ENCODE measurements around the gene BIRC2.

Gene BIRC2

DNA sequence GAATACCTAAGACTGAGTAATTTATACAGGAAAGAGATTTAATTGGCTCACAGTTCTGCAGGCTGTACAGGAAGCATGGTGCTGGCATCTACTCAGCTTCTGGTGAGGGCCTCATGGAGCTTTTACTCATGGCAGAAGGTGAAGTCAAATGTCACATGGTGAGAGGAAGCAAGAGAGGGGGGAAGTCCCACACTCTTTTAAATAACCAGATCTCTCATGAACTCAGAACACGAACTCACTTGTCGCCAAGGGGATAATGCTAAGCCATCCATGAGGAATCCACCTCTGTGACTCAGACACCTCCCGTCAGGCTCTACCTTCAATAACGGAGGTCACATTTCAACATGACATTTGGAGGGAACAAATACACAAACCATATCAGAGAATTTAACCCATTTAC is 42.2 kb downstream of the BIRC2 start:
- Histone ChIP-seq H3K36me3 (ENCODE audit: insufficient read depth, low read length) (peaks cover 41% of the 10 kb centered on the region), H3K4me3 (ENCODE audit: low read length) (no peak overlapping the region), H3K27me3 (ENCODE audit: insufficient read depth, low read length) (no peaks in the 10 kb centered on the region), H2AFZ (ENCODE audit: low read depth, low read length) (no peak overlapping the region), H3K9me3 (ENCODE audit: low read length) (no peaks in the 10 kb centered on the region), H3K4me1 (ENCODE audit: insufficient read depth, low read length) (no peaks in the 10 kb centered on the region)

DNA sequence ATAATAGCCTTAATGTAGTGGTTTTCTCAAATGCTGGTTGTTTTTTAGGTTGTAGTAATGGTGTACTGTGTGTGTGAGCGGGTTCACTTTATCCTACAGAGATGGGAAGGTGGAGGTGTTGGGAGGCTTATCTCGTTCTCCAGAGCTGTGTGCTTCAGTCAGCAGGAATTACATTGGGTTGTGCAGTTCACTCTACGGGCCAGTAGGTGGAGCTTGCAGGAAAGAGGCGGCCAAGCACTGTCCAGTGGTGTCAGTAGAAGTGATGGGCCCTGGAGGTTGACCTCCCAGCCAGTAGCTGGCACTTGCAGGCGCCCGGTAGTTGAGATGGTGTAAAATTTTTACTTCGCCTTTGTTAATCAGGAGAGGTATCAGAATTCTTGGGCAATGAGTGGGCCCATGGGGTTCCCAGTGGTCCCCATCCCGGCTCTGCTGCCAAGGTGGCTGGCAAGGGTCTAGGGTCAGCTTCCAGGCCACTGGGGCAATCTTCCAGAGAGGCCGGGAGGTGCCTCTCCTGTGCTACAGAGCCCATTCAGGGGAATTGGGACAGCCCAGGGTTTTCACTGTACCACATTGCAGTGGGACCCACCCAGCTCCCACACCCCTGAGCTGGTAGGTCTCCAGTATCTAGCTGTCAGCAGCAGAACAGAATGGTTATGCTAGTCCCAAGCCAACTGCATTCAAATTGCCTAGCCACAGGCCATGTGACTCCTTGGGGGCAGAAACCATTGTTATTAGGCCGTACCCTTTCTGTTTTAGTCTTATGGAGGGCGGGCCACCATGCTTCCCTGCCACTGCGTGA is 43.9 kb downstream of the BIRC2 start:
- Histone ChIP-seq H3K9me3 (ENCODE audit: low read length) (no peaks in the 10 kb centered on the region), H3K4me3 (ENCODE audit: low read length) (no peak overlapping the region), H2AFZ (ENCODE audit: low read depth, low read length) (no peak overlapping the region), H3K4me1 (ENCODE audit: insufficient read depth, low read length) (no peaks in the 10 kb centered on the region), H3K36me3 (ENCODE audit: insufficient read depth, low read length) (peaks cover 39% of the 10 kb centered on the region), H3K27me3 (ENCODE audit: insufficient read depth, low read length) (no peaks in the 10 kb centered on the region)

DNA sequence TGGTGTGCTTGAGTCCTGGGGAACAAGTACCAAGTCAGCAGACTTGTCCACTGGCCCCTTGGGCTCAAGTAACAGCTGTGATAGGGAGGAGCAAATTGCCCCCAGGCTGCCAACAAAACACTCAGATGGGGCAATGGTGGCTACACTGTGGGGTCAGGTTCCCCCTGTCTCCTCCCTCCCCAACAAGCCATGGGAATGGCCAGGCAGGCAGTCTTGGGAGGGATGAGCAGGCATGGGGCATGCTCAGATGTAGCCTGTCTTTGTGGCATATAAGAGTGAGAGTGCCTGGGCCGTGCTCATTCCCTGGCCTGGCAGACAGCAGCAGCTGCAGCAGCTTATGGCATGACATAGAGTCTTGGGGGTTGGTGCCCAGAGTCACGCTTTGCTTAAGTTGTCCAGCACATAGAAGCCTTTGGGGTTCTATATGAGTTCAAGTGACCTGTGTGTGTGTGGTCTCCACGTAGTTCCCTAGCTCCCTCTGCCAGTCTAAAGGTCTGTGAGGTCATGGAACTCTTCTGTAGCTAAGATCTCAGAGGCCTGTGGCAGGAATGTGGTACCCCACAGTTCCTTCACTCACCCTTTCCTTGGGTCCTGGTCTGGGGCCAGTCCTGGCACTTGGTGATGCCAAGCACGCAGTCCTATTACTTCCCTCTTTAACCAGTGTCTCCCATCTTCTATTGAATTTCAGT is 44.7 kb downstream of the BIRC2 start:
- Histone ChIP-seq H2AFZ (ENCODE audit: low read depth, low read length) (no peak overlapping the region), H3K27me3 (ENCODE audit: insufficient read depth, low read length) (no peaks in the 10 kb centered on the region), H3K9me3 (ENCODE audit: low read length) (no peaks in the 10 kb centered on the region), H3K4me3 (ENCODE audit: low read length) (no peak overlapping the region), H3K4me1 (ENCODE audit: insufficient read depth, low read length) (no peaks in the 10 kb centered on the region), H3K36me3 (ENCODE audit: insufficient read depth, low read length) (peaks cover 34% of the 10 kb centered on the region)

DNA sequence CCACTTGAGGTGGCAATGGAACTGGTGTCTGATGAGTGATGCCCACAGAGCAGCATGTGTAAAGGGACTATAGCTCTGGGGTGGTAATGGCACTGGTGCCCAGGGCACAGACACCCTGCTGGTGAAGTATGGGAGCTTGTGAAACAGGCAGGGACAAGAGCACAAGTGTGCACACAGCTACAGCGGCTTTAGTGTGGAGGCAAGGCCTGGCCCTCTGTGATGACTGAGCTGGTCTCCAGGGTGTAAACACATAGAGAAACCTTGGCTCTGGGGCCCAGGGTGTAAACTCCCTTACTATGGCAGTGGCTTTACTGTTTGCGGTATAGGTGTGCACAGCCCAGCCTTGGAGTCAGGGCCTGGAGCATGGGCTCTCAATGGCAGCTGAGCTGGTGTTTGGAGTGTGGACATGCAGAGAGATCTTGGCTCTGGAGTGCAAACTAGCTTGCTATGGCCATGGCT is 46.3 kb downstream of the BIRC2 start:
- Histone ChIP-seq H3K27me3 (ENCODE audit: insufficient read depth, low read length) (no peaks in the 10 kb centered on the region), H3K36me3 (ENCODE audit: insufficient read depth, low read length) (peaks cover 35% of the 10 kb centered on the region), H3K9me3 (ENCODE audit: low read length) (no peaks in the 10 kb centered on the region), H2AFZ (ENCODE audit: low read depth, low read length) (no peak overlapping the region), H3K4me3 (ENCODE audit: low read length) (no peak overlapping the region), H3K4me1 (ENCODE audit: insufficient read depth, low read length) (no peaks in the 10 kb centered on the region)

DNA sequence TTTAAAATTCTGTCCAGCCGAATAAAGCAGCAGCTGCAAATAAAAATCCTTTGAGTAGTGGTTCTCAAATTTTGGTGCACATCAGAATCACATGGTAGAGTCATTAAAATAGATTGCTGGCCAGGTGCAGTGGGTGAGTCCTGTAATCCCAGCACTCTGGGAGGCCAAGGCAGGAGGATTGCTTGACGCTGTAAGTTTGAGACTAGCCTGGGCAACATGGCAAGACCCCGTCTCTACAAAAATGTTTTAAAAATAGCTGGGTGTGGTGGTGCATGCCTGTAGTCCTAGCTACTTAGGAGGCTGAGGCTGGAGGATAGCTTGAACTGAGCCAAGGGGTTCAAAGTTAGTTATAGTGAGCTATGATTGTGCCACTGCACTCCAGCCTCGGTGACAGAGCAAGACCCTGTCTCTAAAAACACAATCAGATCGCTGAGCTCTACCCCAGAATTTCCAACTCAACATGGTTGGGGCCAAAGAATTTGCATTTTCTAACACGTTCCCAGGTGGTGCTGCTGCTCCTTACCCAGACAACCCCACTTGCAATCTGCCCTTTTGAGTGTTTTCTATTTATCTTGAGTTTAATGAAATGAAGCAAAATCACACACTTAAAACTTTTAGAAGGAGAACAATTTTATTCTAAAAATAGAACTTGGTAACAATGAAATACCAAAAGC is 48.8 kb downstream of the BIRC2 start:
- no peaks in the 10 kb centered on the region for H3K27me3 ChIP-seq (ENCODE audit: insufficient read depth, low read length)
- H3K9me3 ChIP-seq (ENCODE audit: low read length): no peaks in the 10 kb centered on the region
- no peaks in the 10 kb centered on the region for H3K4me1 ChIP-seq (ENCODE audit: insufficient read depth, low read length)
- H3K36me3 ChIP-seq (ENCODE audit: insufficient read depth, low read length): peaks cover 42% of the 10 kb centered on the region
- H3K4me3 ChIP-seq (ENCODE audit: low read length): no peak overlapping the region
- H2AFZ ChIP-seq (ENCODE audit: low read depth, low read length): no peak overlapping the region

DNA sequence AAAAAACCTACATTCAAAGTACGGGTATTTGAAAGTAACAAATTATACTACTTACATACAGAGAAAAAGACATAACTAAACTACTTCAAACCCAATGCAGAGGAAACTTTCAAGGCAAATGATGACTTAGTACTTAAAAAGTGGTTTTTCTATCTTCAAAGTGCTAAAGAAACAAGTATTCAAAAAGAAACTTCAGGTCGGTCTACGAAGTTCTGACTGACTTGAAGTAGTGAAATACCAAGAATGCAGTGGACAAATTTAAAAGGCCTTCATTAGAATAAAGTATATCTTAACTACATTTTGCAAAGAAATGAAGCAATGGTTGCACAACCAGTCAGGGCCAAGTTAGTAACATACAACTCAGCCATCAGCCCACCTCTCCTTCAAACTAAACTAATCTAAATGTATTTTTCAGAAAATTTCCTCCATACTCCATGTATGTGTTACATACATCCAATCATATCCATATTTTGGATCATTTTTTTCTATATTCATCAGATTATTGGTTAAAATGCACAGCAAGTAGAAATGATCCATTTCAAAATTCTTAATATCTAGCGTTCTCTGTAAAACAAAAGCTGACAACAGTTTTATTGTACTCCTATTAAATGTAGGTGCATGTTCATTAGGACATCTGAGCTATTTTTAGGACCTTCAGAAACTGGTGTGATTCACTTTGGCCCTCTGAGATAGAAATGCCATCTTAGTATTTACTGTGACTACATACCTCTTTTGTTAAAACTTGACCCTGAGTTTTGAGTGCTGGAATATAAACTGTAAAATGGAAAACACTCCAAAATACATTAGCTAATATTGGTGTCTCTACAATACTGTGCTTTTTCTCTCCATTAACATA is 49.9 kb downstream of the BIRC2 start:
- H3K9me3 ChIP-seq (ENCODE audit: low read length): no peaks in the 10 kb centered on the region
- no peaks in the 10 kb centered on the region for H3K27me3 ChIP-seq (ENCODE audit: insufficient read depth, low read length)
- H2AFZ ChIP-seq (ENCODE audit: low read depth, low read length): no peak overlapping the region
- H3K4me1 ChIP-seq (ENCODE audit: insufficient read depth, low read length): no peaks in the 10 kb centered on the region
- no peak overlapping the region for H3K4me3 ChIP-seq (ENCODE audit: low read length)
- H3K36me3 ChIP-seq (ENCODE audit: insufficient read depth, low read length): peaks cover 52% of the 10 kb centered on the region

DNA sequence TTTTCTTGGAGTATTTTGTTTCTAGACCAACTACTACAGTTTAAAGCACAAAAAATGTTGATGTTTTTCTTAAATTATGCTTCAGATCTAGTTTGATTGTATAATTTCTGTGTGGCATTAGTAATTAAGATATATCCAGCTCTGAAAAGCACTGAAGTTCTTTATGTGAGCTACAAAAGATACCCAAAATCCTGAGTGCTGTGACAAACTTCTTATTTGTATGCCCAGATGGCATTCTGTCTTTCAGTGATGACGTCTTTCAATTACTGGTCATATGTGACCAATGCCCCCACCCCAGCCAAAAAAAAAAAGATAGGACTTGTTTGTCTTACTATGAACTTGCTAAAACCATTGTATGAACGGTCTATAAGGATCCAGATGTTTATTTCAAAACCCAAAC is 51.3 kb downstream of the BIRC2 start:
- Histone ChIP-seq H2AFZ (ENCODE audit: low read depth, low read length) (no peak overlapping the region), H3K4me3 (ENCODE audit: low read length) (no peak overlapping the region)

DNA sequence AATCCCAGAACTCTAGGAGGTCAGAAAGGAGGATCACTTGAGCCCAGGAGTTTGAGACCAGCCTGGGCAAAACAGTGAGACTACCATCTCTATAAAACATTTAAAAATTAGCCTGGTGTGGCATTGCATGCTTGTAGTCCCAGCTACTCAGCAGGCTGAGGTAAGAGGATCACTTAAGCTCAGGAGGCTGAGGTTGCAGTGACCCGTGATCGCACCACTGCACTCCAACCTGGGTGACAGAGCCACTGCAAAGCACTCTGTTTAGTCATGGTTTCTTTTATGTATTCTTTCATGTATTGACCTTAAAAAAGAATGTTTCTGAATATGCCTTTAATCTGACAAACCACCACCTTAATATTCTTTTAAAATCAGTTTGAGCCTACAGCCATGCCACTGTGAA is 52.2 kb downstream of the BIRC2 start:
- Histone ChIP-seq H3K36me3 (ENCODE audit: insufficient read depth, low read length) (peaks cover 66% of the 10 kb centered on the region), H3K9me3 (ENCODE audit: low read length) (no peaks in the 10 kb centered on the region), H3K27me3 (ENCODE audit: insufficient read depth, low read length) (no peaks in the 10 kb centered on the region), H3K4me1 (ENCODE audit: insufficient read depth, low read length) (no peaks in the 10 kb centered on the region), H2AFZ (ENCODE audit: low read depth, low read length) (no peak overlapping the region), H3K4me3 (ENCODE audit: low read length) (no peak overlapping the region)

More for the DNA sequence above, 51.3 kb downstream of the BIRC2 start:
- no peaks in the 10 kb centered on the region for H3K27me3 ChIP-seq (ENCODE audit: insufficient read depth, low read length)
- no peaks in the 10 kb centered on the region for H3K4me1 ChIP-seq (ENCODE audit: insufficient read depth, low read length)
- peaks cover 62% of the 10 kb centered on the region for H3K36me3 ChIP-seq (ENCODE audit: insufficient read depth, low read length)
- no peaks in the 10 kb centered on the region for H3K9me3 ChIP-seq (ENCODE audit: low read length)

DNA sequence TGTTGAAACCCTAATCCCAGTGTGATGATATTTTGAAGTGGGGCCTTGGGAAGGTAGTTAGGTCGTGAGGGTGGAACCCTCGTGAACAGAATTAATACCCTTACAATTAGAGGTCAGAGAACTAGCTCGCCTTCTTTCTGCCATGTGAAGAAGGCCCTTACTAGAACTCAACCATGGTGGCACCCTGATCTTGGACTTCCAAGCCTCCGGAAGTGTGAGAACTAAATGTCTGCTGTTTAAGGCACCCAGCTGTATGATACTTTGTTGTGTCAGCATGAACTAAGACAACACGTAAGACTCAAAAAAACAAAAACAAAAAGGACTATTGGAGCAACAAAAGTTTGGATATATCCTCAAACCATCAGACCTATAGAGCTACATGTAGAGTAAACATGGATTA is 53.6 kb downstream of the BIRC2 start:
- H3K36me3 ChIP-seq (ENCODE audit: insufficient read depth, low read length): peaks cover 59% of the 10 kb centered on the region
- no peaks in the 10 kb centered on the region for H3K4me1 ChIP-seq (ENCODE audit: insufficient read depth, low read length)
- no peak overlapping the region for H3K4me3 ChIP-seq (ENCODE audit: low read length)
- H3K27me3 ChIP-seq (ENCODE audit: insufficient read depth, low read length): no peaks in the 10 kb centered on the region
- no peaks in the 10 kb centered on the region for H3K9me3 ChIP-seq (ENCODE audit: low read length)
- no peak overlapping the region for H2AFZ ChIP-seq (ENCODE audit: low read depth, low read length)

DNA sequence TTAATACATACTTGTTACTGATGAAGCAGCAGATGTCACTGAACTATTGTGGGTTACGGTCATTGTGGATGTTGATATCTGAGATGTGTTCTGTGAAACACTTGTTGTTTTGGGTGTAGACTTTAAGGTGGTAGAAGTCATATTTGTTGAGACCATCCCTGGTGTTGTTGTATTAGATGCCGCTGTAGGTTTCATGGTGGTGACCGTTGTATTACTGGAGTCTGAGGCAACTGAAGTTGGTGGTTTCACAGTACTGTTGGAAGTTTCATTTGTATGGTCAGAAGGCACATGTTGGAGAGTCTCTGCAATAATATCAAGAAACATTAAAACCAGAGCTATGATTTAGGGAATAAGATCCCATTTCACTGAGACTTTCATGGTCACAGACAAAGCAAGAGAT is 54.9 kb downstream of the BIRC2 start:
- Histone ChIP-seq H3K27me3 (ENCODE audit: insufficient read depth, low read length) (no peaks in the 10 kb centered on the region), H3K4me3 (ENCODE audit: low read length) (no peak overlapping the region), H3K36me3 (ENCODE audit: insufficient read depth, low read length) (peaks cover 52% of the 10 kb centered on the region), H2AFZ (ENCODE audit: low read depth, low read length) (no peak overlapping the region), H3K9me3 (ENCODE audit: low read length) (no peaks in the 10 kb centered on the region), H3K4me1 (ENCODE audit: insufficient read depth, low read length) (no peaks in the 10 kb centered on the region)

DNA sequence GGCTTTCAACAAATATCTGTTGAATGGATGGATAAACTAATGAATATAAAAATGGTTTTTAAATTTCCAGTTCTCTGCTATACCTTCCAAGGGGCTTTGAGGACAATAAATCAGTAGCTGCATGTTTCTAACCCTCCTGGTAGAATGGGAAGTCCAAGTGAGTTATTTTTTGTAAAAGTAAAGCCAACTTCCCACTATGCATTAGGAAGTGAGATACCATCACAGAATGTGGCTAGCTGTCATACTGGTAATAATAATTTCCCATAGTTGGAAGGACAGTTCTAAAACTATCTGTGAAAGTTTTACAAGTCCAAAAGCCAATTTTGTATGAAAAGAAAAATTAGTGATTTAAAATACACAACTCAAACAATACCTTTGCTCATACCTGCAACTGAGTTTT is 55.5 kb downstream of the BIRC2 start:
- H3K36me3 ChIP-seq (ENCODE audit: insufficient read depth, low read length): peaks cover 46% of the 10 kb centered on the region
- H3K27me3 ChIP-seq (ENCODE audit: insufficient read depth, low read length): no peaks in the 10 kb centered on the region
- no peak overlapping the region for H2AFZ ChIP-seq (ENCODE audit: low read depth, low read length)
- H3K9me3 ChIP-seq (ENCODE audit: low read length): no peaks in the 10 kb centered on the region
- no peaks in the 10 kb centered on the region for H3K4me1 ChIP-seq (ENCODE audit: insufficient read depth, low read length)
- no peak overlapping the region for H3K4me3 ChIP-seq (ENCODE audit: low read length)

DNA sequence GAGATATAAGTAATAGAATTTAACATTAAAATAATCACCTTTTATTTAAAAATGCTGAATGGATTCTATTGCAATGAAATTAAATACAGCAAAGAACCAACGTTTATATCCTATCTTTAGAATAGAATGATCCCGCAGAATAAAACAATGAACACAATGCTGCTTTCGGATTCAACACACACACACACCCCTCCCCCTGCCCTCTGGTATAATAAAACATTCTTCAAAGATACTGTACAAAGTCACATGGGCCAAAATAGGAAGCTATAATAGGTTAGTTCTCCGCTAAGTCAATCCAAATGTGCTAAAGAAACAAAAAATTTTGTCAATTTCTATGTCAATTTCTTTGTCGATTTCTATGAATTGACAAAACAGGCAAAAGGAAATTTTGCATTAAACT is 58.5 kb downstream of the BIRC2 start:
- Histone ChIP-seq H3K9me3 (ENCODE audit: low read length) (no peaks in the 10 kb centered on the region), H3K4me1 (ENCODE audit: insufficient read depth, low read length) (no peaks in the 10 kb centered on the region), H3K27me3 (ENCODE audit: insufficient read depth, low read length) (no peaks in the 10 kb centered on the region), H2AFZ (ENCODE audit: low read depth, low read length) (no peak overlapping the region), H3K4me3 (ENCODE audit: low read length) (no peak overlapping the region), H3K36me3 (ENCODE audit: insufficient read depth, low read length) (peaks cover 34% of the 10 kb centered on the region)

All from neuron (in vitro differentiated cells).